ENCODE measurements around the gene KLRD1. TPM values are rescaled to one million over a fixed set of nuclear protein-coding genes. Genes with fewer than 3 reads are reported as not detected.
A peak's percentile ranks its signal among the peaks of the same experiment; 100 is the strongest.

KLRD1 gene
- total RNA-seq, 1 donor, result 0.86 TPM

DNA sequence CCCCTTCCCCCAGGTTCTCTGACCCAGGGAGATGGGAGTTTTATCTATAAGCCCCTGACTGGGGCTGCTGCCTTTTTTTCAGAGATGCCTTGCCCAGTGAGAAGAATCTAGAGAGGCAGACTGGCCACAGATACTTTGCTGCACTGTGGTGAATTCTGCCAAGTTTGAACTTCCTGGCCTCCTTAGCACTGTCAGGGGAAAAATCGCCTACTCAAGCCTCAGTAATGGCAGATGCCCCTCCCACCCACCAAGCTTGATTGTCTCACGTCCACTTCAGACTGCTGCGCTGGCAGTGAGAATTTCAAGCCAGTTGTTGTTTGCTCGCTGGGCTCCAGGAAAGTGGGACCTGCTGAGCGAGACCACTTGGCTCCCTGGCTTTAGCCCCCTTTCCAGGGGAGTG is 50.5 kb downstream of the KLRD1 start:
- DNase-seq (ENCODE audit: low read depth), result no peak
- no peak overlapping the region for H3K4me3 ChIP-seq (ENCODE audit: low read depth, low read length)
- TF ChIP-seq, protein P1, sequence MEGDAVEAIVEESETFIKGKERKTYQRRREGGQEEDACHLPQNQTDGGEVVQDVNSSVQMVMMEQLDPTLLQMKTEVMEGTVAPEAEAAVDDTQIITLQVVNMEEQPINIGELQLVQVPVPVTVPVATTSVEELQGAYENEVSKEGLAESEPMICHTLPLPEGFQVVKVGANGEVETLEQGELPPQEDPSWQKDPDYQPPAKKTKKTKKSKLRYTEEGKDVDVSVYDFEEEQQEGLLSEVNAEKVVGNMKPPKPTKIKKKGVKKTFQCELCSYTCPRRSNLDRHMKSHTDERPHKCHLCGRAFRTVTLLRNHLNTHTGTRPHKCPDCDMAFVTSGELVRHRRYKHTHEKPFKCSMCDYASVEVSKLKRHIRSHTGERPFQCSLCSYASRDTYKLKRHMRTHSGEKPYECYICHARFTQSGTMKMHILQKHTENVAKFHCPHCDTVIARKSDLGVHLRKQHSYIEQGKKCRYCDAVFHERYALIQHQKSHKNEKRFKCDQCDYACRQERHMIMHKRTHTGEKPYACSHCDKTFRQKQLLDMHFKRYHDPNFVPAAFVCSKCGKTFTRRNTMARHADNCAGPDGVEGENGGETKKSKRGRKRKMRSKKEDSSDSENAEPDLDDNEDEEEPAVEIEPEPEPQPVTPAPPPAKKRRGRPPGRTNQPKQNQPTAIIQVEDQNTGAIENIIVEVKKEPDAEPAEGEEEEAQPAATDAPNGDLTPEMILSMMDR (IDR thresholded peaks at IDR 0.05; ENCODE audit: insufficient read depth, low read depth, low read length), result no peak

DNA sequence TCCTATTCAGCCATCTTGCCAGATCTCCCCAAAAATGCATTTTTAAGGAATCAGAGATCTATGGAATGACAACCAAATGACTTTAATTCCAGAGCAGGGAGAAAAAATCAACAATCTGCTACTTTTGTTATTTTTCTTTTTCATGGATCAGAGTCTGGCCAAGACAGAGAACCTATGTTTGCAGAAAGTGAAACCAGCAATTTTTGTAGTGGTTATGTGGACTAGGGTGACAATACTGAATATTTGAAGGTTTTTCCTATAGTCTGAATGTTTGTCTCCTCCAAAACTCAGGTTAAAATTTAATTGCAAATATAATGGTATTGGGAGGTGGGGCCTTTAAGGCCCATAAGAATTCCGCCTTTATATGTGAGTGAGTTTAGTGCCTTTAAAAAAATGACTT is 51.3 kb downstream of the KLRD1 start:
- TF ChIP-seq, protein P1 (IDR thresholded peaks at IDR 0.05; ENCODE audit: insufficient read depth, low read depth, low read length), result no peak
- H3K4me3 ChIP-seq (ENCODE audit: low read depth, low read length), result no peak overlapping the region
- no peak for DNase-seq (ENCODE audit: low read depth)

- DNase-seq (ENCODE audit: low read depth), result no peak
- TF ChIP-seq, protein P1 (IDR thresholded peaks at IDR 0.05; ENCODE audit: insufficient read depth, low read depth, low read length), result no peak
- H3K4me3 ChIP-seq (ENCODE audit: low read depth, low read length), result no peak overlapping the region
Observed at GRCh38 chr12:10361084-10361483, 53.4 kb downstream of the KLRD1 start.

DNA sequence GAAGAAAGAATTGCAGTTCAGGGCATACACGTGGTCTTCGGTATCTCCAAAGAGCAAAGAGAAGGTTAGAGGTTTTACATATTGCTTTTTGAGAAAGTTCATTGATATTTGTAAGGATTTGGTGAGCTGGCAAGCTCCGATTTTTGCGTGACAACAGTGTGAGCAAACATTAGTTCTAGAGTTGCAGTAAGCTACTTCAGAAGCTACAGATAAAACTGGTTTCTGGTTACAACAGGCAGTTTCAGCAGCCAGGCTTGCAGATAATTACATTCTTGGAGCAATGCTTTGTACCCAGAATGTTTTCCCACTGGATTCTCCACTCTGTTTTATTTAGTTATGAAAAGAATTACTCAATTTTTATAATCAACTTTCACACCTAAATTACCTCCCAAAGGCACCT is 54.0 kb downstream of the KLRD1 start:
- DNase-seq (ENCODE audit: low read depth), result peak; percentile 63
- TF ChIP-seq, protein P1 (IDR thresholded peaks at IDR 0.05; ENCODE audit: insufficient read depth, low read depth, low read length), result no peak
- no peak overlapping the region for H3K4me3 ChIP-seq (ENCODE audit: low read depth, low read length)

- no peak overlapping the region for H3K4me3 ChIP-seq (ENCODE audit: low read depth, low read length)
- TF ChIP-seq, protein P1 (IDR thresholded peaks at IDR 0.05; ENCODE audit: insufficient read depth, low read depth, low read length), result no peak
- DNase-seq (ENCODE audit: low read depth), result no peak
Observed at GRCh38 chr12:10362325-10362724, 54.7 kb downstream of the KLRD1 start.

DNA sequence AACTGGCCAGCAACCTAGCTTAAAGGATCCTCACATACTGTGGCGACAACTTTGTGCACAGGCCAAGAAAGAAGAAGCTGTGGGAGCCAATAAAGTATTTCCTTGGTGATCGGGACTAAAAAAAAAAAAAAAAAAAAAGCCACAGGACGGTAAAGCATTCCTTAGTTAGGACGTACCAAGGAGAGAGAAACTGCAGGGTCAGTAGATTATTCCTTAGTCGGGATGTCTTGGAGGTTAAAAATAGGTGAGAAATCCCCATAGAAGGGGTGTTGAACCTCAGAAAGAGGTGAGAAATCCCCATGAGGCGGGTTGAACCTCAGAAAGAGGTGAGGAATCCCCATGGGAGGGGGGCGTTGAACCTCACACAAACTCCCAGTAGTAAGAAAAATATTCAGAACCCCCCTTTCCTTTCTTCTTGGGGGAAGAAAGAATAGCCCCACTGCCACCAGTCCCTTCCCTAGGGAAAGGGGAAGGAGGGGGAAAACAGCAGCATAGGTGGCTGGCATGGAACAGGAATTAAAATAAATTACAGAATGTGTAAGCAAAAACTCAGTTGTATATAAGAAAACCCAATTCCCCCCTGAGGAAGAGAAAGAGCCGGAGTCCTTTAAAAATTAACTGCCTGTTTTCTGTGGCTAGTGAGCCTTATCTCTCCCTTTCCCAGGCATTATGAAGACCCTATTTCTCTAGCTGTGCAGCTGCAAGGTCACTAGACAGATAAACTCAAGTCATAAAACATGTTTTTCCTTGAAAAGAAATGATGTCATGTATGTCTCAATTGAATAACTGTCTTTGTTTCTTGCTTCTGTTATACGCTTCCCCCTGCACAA is 55.4 kb downstream of the KLRD1 start:
- peak overlapping the region; percentile 71 for H3K4me3 ChIP-seq (ENCODE audit: low read depth, low read length)
- TF ChIP-seq, protein P1 (IDR thresholded peaks at IDR 0.05; ENCODE audit: insufficient read depth, low read depth, low read length), result no peak
- DNase-seq (ENCODE audit: low read depth), result peak; percentile 79

GRCh38 chr12:10363658-10363913 is 55.9 kb downstream of the KLRD1 start:
- TF ChIP-seq, protein P1 (IDR thresholded peaks at IDR 0.05; ENCODE audit: insufficient read depth, low read depth, low read length), result no peak
- no peak for DNase-seq (ENCODE audit: low read depth)
- peak overlapping the region; percentile 71 for H3K4me3 ChIP-seq (ENCODE audit: low read depth, low read length)
